Measurements from ENCODE around the gene NCOA6.

- TF ChIP-seq SMC3 (IDR thresholded peaks at IDR 0.05; ENCODE audit: low read depth, low read length) = no peak
- TF ChIP-seq CEBPB (IDR thresholded peaks at IDR 0.05; ENCODE audit: low read depth, low read length) = no peak
Observed at GRCh38 chr20:34706912-34707784, 118.3 kb downstream of the NCOA6 start.
